HepG2 (cell line): ENCODE results near the gene RBMXL2. TPM values are rescaled to one million over a fixed set of nuclear protein-coding genes. Genes with fewer than 3 reads are reported as not detected.
A peak's percentile ranks its signal among the peaks of the same experiment; 100 is the strongest.

Experiments used
- ATAC-seq: fragments of 200-7000 bp; cut with Tn5 transposase; 3 replicates; pipeline ENCODE4 v1.9.1; 2020; ENCODE audit warnings: mild to moderate bottlenecking, moderate library complexity
- BruUV-seq: library from RNA; stranded (reverse); fragments of 400-500 nt; replicated peaks from 2 replicates; lab custom pipeline; 2021; lab: Mats Ljungman, UMichigan
- CTCF ChIA-PET: fragments of 300-600 bp; formaldehyde crosslinking; extraction: SDS; loops from one replicate; lab custom pipeline; 2021; ENCODE audit warnings: low total read pairs, inconsistent platforms, low intra/inter-chr PET ratio; lab: Yijun Ruan, JAX
- POLR2A ChIA-PET: fragments of 350-600 bp; sonication (Branson Sonifier 250); formaldehyde crosslinking; loops from one replicate; lab custom pipeline; 2020; ENCODE audit warnings: antibody characterized with exemption, inconsistent platforms; lab: Yijun Ruan, JAX
- DNase-seq: peaks from one replicate; pipeline ENCODE4 v3.0.0-alpha.2; 2015; ENCODE audit warnings: low spot score
- FAIRE-seq: peaks from 3 replicates; lab custom pipeline; 2011; peaks lifted over from hg19 to GRCh38; lab: Jason Lieb, UNC
- H2AFZ ChIP-seq: one replicate; pipeline ENCODE4 v1.6.1; 2011; ENCODE audit warnings: low read length, inconsistent platforms
- H3K27ac ChIP-seq: fragments of 300-600 bp; 3 replicates; pipeline ENCODE4 v1.8.0; 2011; ENCODE audit warnings: mixed run types, mild to moderate bottlenecking, mixed read lengths, low read length, inconsistent platforms; ENCODE audit not compliant: insufficient read depth; ENCODE audit errors: extremely low read length
- H3K27me3 ChIP-seq, 2 experiments: fragments of 200-600 bp in 1 of 2; 2 replicates in 1 of 2; 3 replicates in 1 of 2; pipeline versions ENCODE4 v1.6.0 to v1.8.0; 2011; ENCODE audit warnings: low read length in 2 of 2, mild to moderate bottlenecking in 2 of 2, moderate library complexity in 2 of 2, inconsistent platforms in 1 of 2; ENCODE audit not compliant: insufficient read depth in 2 of 2, control insufficient read depth in 1 of 2
- H3K36me3 ChIP-seq, 2 experiments: fragments of 200-600 bp in 1 of 2; replicated peaks in 1 of 2; 2 replicates in 1 of 2; 3 replicates in 1 of 2; pipeline versions ENCODE4 v1.5.1 to v1.8.0; 2011; ENCODE audit warnings: low read length in 2 of 2, inconsistent platforms in 1 of 2; ENCODE audit not compliant: insufficient read depth in 2 of 2, control insufficient read depth in 1 of 2
- H3K4me1 ChIP-seq: 2 replicates; pipeline ENCODE4 v1.5.1; 2012; ENCODE audit warnings: low read length, inconsistent platforms; ENCODE audit not compliant: insufficient read depth
- H3K4me2 ChIP-seq: 2 replicates; pipeline ENCODE4 v1.6.0; 2011; ENCODE audit warnings: low read depth, low read length, inconsistent platforms
- H3K4me3 ChIP-seq, 3 experiments: fragments of 200-600 bp in 1 of 3; sonication (generic), shearing (Covaris generic) in 1 of 3; replicated peaks in 1 of 3; 2 replicates each; pipeline ENCODE4 v1.5.1; 2011 to 2016; ENCODE audit warnings: low read length in 3 of 3, inconsistent platforms in 2 of 3, low read depth in 2 of 3, mild to moderate bottlenecking in 2 of 3, control low read depth in 1 of 3, mixed read lengths in 1 of 3; ENCODE audit not compliant: insufficient read depth in 1 of 3
- H3K79me2 ChIP-seq: one replicate; pipeline ENCODE4 v1.6.1; 2011; ENCODE audit warnings: low read length, inconsistent platforms; ENCODE audit not compliant: insufficient read depth
- H3K9ac ChIP-seq: 2 replicates; pipeline ENCODE4 v1.6.0; 2011; ENCODE audit warnings: mild to moderate bottlenecking, low read depth, low read length, inconsistent platforms; ENCODE audit not compliant: insufficient read depth
- H3K9me3 ChIP-seq: 2 replicates; pipeline ENCODE4 v1.5.1; 2012; ENCODE audit warnings: mild to moderate bottlenecking, low read length
- H4K20me1 ChIP-seq: 2 replicates; pipeline ENCODE4 v1.6.0; 2011; ENCODE audit warnings: inconsistent platforms, mild to moderate bottlenecking, low read length, moderate library complexity; ENCODE audit not compliant: insufficient read depth
- EHMT2 ChIP-seq: fragments of 200-600 bp; sonication (generic); IDR thresholded peaks from 2 replicates; pipeline ENCODE4 v1.7.0; 2017; ENCODE audit warnings: antibody characterized with exemption, low read depth, low read length, borderline replicate concordance
- KLF11 ChIP-seq: IDR thresholded peaks from 2 replicates; pipeline ENCODE4 v1.6.1; 2016; ENCODE audit warnings: missing compliant biosample characterization
- MIER2 ChIP-seq: IDR thresholded peaks from 2 replicates; pipeline ENCODE4 v1.6.1; 2016; ENCODE audit warnings: missing biosample characterization, missing genetic modification reagents
- REST ChIP-seq, 2 experiments: IDR thresholded peaks; 2 replicates each; pipeline ENCODE4 v1.6.1; 2011 to 2012; ENCODE audit warnings: low read length in 2 of 2, borderline replicate concordance in 1 of 2, low read depth in 1 of 2, mild to moderate bottlenecking in 1 of 2, moderate library complexity in 1 of 2
- WGBS: methylation state at CpG from one replicate; pipeline ENCODE4 v1.1.6; 2017; ENCODE audit warnings: low lambda C conversion rate; 5-methylcytosine and 5-hydroxymethylcytosine counted together
- in situ Hi-C: cut with HindIII; loops from 2 replicates; pipeline ENCODE4 v1.10.0; 2017; ENCODE audit warnings: low pct_unique_long_range_greater_than_20kb; ENCODE audit not compliant: extremely low pct_ligation_motif_present
- intact Hi-C: fragments of 100-400 bp; cut with micrococcal nuclease; formaldehyde crosslinking; loops from one replicate; pipeline ENCODE4 v1.10.0; 2022; ENCODE audit not compliant: unreplicated experiment
- polyA plus RNA-seq, 8 experiments: library from polyadenylated mRNA; depleted of rRNA in 3 of 8; stranded (reverse) in 7 of 8; unstranded in 1 of 8; fragments of >200 nt; fragmentation: Illumina TruSeq in 4 of 8; extraction: Trizol in 4 of 8; gene quantifications; 2 replicates each; pipeline versions ENCODE4 v1.2.1 to v1.2.3, GENCODE V29; 2011 to 2016; ENCODE audit warnings: low read depth in 4 of 8, missing spikeins in 1 of 8, mixed read lengths in 1 of 8; ENCODE audit not compliant: insufficient read depth in 1 of 8
- total RNA-seq, 5 experiments: library from RNA; depleted of rRNA; stranded (reverse); fragments of >200 nt; fragmentation: Illumina TruSeq; extraction: Trizol; gene quantifications; 2 replicates each; pipeline ENCODE4 v1.2.3, GENCODE V29; 2016; ENCODE audit warnings: low read depth in 1 of 5

The RBMXL2 gene
- total and polyA plus RNA-seq, 2 of the 13 experiments (the other 11 are each of a cell fraction or from before 2014, with no cell fraction given): not detected

GRCh38 chr11:7077101-7077500 lies 11.7 kb upstream of the RBMXL2 start:
- Histone ChIP-seq H3K4me1 (no peaks in the 10 kb centered on the region), H3K27ac (no peak overlapping the region), H4K20me1 (no peaks in the 10 kb centered on the region), H2AFZ (no peak overlapping the region), H3K36me3 (no peaks in the 10 kb centered on the region), H3K4me3 (no peak overlapping the region), H3K27me3 (0 out of 5 replicates have a peak, but pooled peaks cover 0 to 2% of the 10 kb centered on the region in 2 experiments), H3K4me2 (no peak overlapping the region), H3K9ac (no peak overlapping the region), H3K79me2 (no peaks in the 10 kb centered on the region), H3K9me3 (no peaks in the 10 kb centered on the region)
- no peak for FAIRE-seq
- in situ Hi-C loops (no loop called here), intact Hi-C loops (no loop called here)
- ChIA-PET POLR2A (no interaction called here), CTCF (no interaction called here)
- WGBS: 19% methylated on average over 9 of the region's 16 CpGs
- ATAC-seq: no peak
- DNase-seq: no peak
- BruUV-seq: no TSS peak
- TF ChIP-seq KLF11 (CRISPR knock-in tag) (no peak), EHMT2 (peak; percentile 53; the same call in 1 of the 2 replicates), REST (IDR thresholded peaks at IDR 0.05; ENCODE audit: borderline replicate concordance in 1 of 2, low read depth in 1 of 2, low read length in 2 of 2) (peak; percentile 56 to 92), MIER2 (CRISPR knock-in tag) (peak; percentile 87; the same call in 1 of the 2 replicates)
